Nephron progenitor cell (in vitro differentiated cells): ENCODE results near the gene ABCC4.
A peak's percentile ranks its signal among the peaks of the same experiment; 100 is the strongest.

Experiments
- DNase-seq: peaks from one replicate; pipeline ENCODE4 v3.0.0; 2021
- H3K27ac Mint-ChIP-seq: 2 replicates; pipeline ENCODE4 v1.8.0; 2021; ENCODE audit warnings: mild to moderate bottlenecking, moderate library complexity, mixed read lengths
- H3K27me3 Mint-ChIP-seq: 2 replicates; pipeline ENCODE4 v1.8.0; 2021; ENCODE audit warnings: mild to moderate bottlenecking, low read depth, mixed read lengths; ENCODE audit not compliant: poor library complexity
- H3K36me3 Mint-ChIP-seq: 2 replicates; pipeline ENCODE4 v1.8.0; 2021; ENCODE audit warnings: low read depth, mixed read lengths
- H3K4me1 Mint-ChIP-seq: 2 replicates; pipeline ENCODE4 v1.8.0; 2021; ENCODE audit warnings: mixed read lengths
- H3K4me3 Mint-ChIP-seq: 2 replicates; pipeline ENCODE4 v1.8.0; 2021; ENCODE audit warnings: mild to moderate bottlenecking, moderate library complexity, mixed read lengths
- H3K9me3 Mint-ChIP-seq: 2 replicates; pipeline ENCODE4 v1.8.0; 2021; ENCODE audit warnings: mild to moderate bottlenecking, moderate library complexity, mixed read lengths
- CTCF ChIP-seq: fragments of 200-600 bp; sonication (generic); IDR thresholded peaks from 2 replicates; pipeline ENCODE4 v1.5.0; 2021; ENCODE audit warnings: antibody characterized with exemption

ABCC4 gene

GRCh38 chr13:95337597-95337996 is 36.3 kb upstream of the ABCC4 start:
- H3K4me3 Mint-ChIP-seq, result no peak overlapping the region
- H3K4me1 Mint-ChIP-seq, result peaks cover 10% of the 10 kb centered on the region
- H3K36me3 Mint-ChIP-seq, result no peaks in the 10 kb centered on the region
- peak overlapping the region; percentile 75 for H3K27ac Mint-ChIP-seq
- H3K27me3 Mint-ChIP-seq, result no peaks in the 10 kb centered on the region
- DNase-seq, result no peak
- no peak for TF ChIP-seq CTCF
- H3K9me3 Mint-ChIP-seq, result no peaks in the 10 kb centered on the region

- no peak for DNase-seq
- H3K4me1 Mint-ChIP-seq, result peaks cover 10% of the 10 kb centered on the region
- TF ChIP-seq CTCF, result no peak
- no peak overlapping the region for H3K27ac Mint-ChIP-seq
- no peak overlapping the region for H3K4me3 Mint-ChIP-seq
- H3K27me3 Mint-ChIP-seq, result no peaks in the 10 kb centered on the region
- H3K36me3 Mint-ChIP-seq, result no peaks in the 10 kb centered on the region
- peaks cover 4% of the 10 kb centered on the region for H3K9me3 Mint-ChIP-seq
These were observed 34.4 kb upstream of the ABCC4 start for GRCh38 chr13:95335667-95336066.

- Mint-ChIP-seq H3K27me3 (no peaks in the 10 kb centered on the region), H3K36me3 (no peaks in the 10 kb centered on the region), H3K27ac (no peak overlapping the region), H3K4me1 (peaks cover 10% of the 10 kb centered on the region), H3K4me3 (no peak overlapping the region), H3K9me3 (peaks cover 4% of the 10 kb centered on the region)
- no peak for TF ChIP-seq CTCF
- no peak for DNase-seq
These were observed 27.1 kb upstream of the ABCC4 start for GRCh38 chr13:95328386-95328785.

GRCh38 chr13:95327190-95327589 is 25.9 kb upstream of the ABCC4 start:
- no peak for DNase-seq
- Mint-ChIP-seq H3K9me3 (peaks cover 4% of the 10 kb centered on the region), H3K4me3 (no peak overlapping the region), H3K27me3 (no peaks in the 10 kb centered on the region), H3K4me1 (peaks cover 10% of the 10 kb centered on the region), H3K27ac (peak overlapping the region; percentile 48), H3K36me3 (no peaks in the 10 kb centered on the region)
- TF ChIP-seq CTCF, result no peak

- peaks cover 4% of the 10 kb centered on the region for H3K9me3 Mint-ChIP-seq
- H3K27me3 Mint-ChIP-seq, result no peaks in the 10 kb centered on the region
- peak overlapping the region; percentile 48 for H3K27ac Mint-ChIP-seq
- no peak for DNase-seq
- no peak for TF ChIP-seq CTCF
- no peak overlapping the region for H3K4me3 Mint-ChIP-seq
- H3K4me1 Mint-ChIP-seq, result peaks cover 10% of the 10 kb centered on the region
- H3K36me3 Mint-ChIP-seq, result no peaks in the 10 kb centered on the region
These were observed 25.4 kb upstream of the ABCC4 start for GRCh38 chr13:95326695-95327094.

- no peak for TF ChIP-seq CTCF
- Mint-ChIP-seq H3K9me3 (peaks cover 5% of the 10 kb centered on the region), H3K36me3 (no peaks in the 10 kb centered on the region), H3K4me1 (peaks cover 10% of the 10 kb centered on the region), H3K27me3 (peaks cover 2% of the 10 kb centered on the region), H3K4me3 (no peak overlapping the region), H3K27ac (no peak overlapping the region)
- no peak for DNase-seq
These were observed 24.2 kb upstream of the ABCC4 start for GRCh38 chr13:95325485-95325884.
